GM19397 (cell line): ENCODE measurements around the gene CAND2.
"Not testable (repeated sequence)": the region's sequence is repeated elsewhere in the genome, so short reads cannot be mapped to it uniquely, and the experiment has no call there.

Experiments
- ATAC-seq: cut with Tn5 transposase; IDR thresholded peaks from one replicate; pipeline ENCODE4 v1.9.1; 2021; ENCODE audit warnings: mild to moderate bottlenecking, moderate library complexity; ENCODE audit not compliant: unreplicated experiment

CAND2 gene

DNA sequence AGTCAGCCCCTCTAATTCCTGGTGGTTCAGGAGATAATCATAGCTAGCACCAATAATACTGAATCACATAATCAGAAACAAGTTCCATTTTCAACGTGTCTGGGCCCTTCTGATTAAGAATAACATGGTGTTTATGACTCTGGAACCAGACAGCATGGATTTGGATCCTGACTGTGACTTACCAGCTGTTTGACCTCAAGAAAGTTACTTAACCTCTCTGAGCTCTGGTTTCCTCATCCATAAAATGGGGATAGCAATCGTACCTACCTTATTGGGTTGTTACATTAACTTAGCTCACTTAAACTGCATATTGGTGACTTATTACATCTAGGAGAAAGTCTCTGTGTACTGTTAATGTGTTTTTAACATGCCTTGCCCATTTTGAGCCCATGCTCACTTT lies 26.7 kb upstream of the CAND2 start:
- no peak for ATAC-seq

DNA sequence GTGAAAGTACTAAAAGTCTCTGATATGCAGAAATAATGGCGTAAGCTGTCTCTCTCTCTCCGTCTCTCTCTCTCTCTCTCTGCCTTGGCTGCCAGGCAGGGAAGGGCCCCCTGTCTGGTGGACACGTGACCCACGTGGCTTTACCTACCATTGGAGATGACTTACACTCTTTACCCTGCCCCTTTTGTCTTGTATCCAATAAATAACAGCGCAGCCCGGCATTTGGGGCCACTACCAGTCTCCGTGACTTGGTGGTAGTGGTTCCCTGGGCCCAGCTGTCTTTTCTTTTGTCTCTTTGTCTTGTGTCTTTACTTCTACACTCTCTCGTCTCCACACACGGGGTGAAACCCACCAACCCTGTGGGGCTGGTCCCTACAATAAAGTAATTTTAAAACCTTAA lies 25.2 kb upstream of the CAND2 start:
- no peak for ATAC-seq

DNA sequence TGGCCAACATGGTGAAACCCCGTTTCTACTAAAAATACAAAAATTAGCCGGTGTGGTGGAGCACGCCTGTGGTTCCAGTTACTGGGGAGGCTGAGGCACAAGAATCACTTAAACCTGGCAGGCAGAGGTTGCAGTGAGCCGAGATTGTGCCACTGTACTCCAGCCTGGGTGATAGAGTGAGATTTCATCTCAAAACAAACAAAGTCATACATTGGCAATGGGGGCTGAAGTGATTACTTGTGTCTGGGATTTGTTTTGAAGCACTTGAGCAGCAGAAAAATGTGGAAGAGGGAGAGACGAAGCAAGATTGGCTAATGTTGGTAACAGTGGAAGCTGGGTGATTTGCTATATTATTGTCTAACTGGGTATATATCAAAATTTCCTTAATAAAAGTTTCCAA lies 24.0 kb upstream of the CAND2 start:
- no peak for ATAC-seq

DNA sequence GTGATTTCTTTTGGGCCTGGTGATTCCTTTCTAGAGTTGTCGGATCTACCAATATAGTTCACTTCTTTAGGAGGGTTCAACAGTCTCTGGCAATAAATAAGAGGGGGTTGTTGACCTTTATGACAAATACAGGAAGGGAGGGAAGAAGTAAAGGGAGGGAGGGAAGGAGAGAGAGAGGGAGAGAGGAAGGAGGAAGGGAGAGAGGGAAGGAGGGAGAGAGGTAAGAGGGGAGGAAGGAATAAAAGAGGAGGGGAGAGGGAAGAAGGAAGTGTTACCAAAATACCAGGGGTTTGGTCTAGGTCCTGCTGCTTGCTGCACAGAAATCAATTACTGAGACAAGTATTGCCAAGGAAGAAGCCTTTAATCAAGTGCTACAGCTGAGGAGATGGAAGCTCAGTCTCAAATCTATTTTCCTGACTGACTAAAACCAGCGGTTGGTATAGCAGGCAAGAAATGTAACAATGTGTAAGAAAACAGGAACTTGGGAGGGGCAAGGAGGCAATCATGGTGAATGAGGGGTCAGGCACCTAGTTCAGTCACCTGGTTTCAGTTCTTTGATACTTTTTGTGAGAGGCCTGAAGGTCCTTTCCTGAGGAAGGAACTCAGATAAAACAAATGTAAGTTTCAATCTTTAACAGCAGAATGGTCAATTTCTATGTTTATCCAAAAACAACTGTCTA lies 23.3 kb upstream of the CAND2 start:
- no peak for ATAC-seq

DNA sequence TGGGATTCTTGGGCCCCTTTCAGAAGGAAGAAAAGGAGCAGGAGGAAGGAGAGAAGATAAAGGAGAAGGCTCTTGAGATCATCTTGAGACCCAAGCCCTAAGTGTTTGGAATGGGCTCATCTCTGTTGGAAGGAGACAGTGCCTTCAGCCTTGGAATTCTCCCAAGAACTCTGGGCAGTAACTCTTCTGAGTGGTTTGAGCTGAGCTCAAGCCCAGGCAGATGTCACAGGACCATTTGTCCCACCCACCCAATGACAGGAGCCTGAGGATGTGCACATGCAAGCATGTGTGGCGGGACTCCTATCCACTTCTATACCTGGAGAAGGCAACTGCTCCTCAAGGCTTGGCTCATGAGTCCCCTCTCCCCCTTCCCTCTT lies 22.8 kb upstream of the CAND2 start:
- no peak for ATAC-seq

DNA sequence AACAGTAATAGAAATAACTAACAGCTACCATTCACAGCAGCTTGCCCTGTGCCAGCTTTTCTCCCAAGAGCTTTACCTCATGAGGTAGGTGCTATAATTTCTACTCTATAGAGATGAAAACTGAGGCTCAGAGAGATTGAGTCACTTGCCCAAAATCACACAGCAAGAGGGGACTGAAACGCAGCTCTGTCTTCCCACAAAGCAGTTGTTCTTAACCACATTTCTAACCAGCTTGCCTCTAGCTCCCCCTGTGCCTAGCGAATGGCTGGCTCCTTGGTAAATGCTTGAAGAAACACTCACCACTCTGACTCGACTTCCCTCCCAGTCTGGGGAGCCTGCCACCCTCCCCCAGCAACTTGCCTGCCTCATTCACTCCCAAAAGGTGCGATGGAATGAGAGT lies 21.9 kb upstream of the CAND2 start:
- no peak for ATAC-seq

DNA sequence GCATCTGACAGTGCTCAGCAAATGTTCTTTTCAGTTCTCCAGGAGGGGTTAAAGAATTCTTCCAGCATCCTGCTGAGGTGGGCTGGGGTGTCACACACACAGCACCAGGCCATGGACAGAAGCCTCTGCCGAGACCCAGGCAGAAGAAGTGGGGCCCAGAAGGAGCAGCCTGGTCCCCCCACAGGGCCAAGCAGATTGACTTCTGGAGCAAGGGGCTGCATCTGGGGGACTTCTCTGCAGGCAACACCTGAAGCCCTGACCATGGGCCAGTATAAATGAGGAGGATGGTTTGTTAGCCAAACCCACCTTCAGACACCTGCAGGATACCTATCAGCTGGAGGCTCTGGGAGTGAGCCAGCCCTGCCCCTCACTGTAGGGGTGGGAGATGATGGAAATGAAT lies 21.3 kb upstream of the CAND2 start:
- ATAC-seq: no peak

DNA sequence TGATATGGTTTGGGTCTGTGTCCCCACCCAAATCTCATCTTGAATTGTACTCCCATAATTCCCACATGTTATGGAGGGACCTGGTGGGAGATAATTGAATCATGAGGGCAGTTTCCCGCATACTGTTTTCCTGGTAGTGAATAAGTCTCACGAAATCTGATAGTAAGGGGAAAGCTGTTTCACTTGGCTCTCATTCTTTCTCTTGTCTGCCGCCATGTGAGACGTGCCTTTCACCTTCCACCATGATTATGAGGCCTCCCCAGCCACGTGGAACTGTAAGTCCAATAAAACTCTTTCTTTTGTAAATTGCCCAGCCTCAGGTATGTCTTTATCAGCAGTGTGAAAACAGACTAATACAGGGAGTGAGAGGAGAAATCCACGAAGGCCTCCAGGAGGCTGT lies 20.5 kb upstream of the CAND2 start:
- not testable (repeated sequence) for ATAC-seq

DNA sequence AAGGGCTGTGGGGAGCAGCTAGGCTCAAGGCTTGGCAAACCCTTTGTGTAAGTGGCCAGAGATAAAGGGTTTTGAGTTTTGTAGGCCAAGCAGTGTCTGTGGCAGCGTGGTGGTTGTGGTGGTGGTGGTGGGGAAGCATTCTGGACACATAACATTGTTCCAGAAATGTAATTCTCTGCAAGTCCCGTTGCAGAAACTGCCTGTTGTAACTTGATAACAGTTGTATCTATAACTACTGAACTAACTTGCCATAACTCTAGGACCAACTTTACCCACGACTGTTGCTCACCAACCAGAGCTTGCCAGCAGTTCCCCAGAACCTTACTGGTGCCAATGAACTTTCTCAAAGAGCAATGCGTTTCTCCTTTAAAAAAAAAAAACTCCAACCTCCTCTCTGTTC lies 19.3 kb upstream of the CAND2 start:
- ATAC-seq: no peak

DNA sequence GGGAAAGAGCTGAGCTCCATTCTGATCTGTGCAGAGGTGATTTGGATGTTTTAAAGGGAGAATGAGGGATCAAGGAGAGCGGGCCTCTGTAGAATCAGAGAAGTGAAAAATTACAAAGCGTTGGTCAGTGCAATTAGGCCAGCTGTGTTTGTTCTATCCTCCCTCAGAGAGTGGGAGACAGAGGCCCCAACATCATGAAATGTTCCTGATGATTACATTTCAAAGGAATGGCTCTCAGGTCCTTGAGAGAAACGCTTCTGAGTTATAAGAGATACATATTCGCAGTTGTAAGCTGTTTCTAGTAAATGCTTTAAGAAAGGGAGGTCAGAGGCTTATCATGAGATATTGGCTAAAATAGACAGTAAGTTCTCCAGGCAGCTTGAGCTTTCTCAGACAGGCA lies 15.7 kb upstream of the CAND2 start:
- ATAC-seq: no peak

DNA sequence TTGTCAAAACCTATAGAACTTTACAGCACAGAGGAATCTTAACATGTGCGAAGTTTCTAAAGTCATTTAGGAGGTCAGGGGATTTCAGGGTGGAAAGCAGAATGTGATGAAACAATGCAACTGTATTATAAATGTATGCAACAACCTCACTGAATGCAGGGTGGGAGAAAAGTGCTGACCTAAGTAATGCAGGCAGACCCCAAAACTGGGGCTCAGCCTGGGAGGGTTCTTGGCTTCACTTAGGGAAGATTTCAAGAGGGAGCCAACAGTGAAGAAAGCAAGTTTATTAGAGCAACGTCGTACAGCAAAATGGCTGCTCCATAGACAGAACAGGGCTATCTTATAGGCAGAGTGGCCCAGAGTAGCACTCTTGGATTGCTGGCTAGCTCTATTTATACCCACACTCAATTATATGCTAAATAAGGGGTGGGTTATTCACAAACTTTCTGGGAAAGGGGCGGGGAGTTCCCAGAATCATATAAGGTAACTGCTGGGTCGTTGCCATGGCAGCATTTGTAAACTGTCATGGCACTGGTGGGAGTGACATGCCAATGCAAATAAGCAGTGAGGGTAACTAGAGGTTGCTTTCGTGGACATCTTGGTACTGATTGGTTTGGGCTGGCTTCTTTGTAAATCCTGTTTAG lies 14.2 kb upstream of the CAND2 start:
- no peak for ATAC-seq

DNA sequence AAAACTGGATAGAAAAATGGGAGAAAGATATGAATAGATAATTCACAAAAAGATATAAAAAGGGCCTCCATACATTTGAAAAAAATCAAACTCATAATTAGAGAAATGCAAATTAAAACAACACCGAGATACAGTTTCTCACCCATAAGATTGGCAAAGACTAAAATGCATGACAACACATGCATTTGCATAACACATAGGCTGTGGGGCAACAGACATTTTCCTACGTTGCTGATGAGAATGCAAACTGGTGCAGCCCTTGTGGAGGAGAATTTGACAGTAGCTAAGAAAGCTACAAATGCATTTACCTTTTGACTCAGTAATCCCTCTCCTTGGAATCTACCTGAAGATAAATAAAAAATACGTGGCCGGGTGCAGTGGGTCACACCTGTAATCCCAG lies 11.4 kb upstream of the CAND2 start:
- ATAC-seq: no peak

DNA sequence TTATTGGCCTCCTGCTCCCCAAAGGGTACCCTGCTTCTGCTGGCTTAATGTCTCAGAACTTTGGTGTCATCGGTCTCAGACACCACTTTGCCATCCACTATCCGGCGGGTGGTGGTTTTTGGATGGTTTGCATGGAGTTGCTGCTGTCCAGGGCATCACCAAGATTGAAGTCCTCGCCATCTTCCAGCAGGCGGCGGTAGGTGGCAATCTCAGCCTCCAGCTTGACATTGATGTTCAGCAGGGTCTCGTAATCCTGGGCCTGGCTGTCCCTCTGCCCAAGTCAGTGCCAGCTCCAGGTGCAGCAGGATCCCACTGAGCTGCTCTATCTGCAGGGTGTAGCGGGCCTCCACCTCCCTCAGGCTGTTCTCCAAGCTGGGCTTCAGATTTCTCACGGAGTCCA lies 9.1 kb upstream of the CAND2 start:
- ATAC-seq: not testable (repeated sequence)

DNA sequence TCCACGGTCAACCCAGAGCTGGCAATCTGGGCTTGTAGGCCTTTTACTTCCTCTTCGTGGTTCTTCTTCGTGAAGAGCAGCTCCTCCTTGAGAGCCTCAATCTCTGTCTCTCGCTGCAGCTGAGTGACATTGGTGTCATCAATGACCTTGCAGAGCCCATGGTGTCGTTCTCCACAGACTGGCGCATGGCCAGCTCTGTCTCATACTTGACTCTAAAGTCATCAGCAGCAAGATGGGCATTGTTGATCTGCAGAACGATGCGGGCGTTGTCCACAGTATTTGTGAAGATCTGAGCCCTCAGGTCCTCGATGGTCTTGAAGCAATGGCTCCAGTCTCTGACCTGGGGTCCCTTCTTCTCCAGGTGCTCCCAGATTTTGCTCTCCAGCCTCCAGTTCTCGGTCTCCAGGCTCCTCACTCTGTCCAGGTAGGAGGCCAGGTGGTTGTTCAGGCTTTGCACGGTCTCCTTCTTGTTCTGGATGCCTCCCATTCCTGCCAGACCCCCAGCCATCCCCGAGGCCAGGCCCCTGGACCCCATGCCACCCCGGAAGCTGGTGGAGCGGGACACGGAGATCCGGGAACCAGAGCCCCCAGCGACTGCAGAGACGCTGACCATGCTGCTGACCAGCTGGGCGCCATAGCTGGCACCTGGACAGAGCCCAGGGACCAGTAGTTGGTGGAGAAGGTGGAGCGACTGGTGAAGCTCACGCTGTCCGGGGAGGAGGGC lies 8.4 kb upstream of the CAND2 start:
- ATAC-seq: not testable (repeated sequence)

DNA sequence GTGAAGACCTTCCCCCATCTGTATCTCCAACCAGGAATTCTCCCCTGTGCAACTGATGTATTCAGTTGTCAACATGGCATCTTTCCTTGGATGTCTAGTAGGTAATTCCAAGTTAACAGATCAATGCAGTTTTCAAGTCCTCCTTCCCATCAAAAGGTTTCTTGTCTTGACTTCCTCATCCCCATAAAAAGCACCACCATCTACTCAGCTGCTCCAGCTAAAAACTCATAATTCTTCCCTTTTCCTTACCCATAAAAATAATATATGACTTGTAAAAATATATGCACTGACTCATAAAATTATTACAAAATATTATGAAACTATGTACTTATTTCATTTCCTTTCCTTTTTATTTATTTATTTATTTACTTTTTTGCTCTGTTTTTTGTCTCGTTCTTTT lies 5.0 kb upstream of the CAND2 start:
- no peak for ATAC-seq

DNA sequence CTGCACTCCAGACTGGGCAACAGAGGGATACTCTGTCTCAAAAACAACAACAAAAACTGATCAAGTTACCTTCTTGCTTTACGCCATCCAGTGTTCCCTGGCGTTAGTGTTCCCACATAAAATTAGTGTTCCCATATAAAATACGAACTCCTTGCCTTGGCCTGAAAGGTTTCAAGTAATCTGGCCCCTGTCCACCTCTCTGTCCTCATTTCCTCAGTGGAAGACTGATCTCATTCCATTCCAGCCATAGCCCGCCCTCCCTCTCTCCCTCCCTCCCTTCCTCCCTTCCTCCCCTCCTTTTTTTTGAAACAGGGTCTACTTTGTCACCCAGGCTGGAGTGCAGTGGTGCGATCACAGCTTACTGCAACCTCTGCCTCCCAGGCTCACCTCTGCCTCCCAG lies 2.8 kb upstream of the CAND2 start:
- ATAC-seq: no peak

DNA sequence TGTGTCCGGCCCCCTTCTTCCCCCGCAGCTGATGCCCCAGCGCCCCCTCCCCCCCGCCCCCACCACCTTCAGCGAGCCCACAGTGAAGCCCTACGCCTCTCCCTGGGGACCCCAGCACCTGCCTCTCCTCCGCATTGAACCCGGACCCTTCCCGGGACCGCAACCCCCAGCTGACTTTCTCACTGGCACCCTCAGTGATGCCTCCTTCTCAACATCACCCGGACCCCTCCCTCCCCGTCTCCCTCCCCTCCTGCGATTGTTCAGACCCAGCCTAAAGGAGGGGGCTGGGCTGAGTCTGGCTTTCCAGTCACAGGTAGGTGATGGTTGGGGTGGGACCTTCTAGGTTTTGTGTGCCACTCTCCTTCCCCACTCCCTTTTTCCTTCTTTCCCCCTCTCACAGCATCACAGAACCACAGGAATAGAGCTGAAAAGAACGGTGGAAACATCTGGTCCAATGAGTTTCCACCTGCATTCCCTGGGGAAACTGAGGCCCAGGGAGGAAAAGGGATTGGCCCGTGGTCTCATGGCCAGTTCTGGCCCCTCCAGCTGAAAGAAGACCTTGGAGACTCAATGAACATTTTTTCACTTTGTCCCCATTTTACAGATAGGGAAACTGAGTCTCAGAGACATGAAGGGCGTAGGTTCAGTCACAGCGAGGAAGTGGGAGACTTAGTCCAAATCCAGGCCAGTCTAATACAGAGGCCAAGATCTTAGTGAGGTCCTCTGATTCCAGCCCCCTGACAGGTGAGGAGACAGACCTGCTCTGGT lies 828 bp downstream of the CAND2 start:
- no peak for ATAC-seq

DNA sequence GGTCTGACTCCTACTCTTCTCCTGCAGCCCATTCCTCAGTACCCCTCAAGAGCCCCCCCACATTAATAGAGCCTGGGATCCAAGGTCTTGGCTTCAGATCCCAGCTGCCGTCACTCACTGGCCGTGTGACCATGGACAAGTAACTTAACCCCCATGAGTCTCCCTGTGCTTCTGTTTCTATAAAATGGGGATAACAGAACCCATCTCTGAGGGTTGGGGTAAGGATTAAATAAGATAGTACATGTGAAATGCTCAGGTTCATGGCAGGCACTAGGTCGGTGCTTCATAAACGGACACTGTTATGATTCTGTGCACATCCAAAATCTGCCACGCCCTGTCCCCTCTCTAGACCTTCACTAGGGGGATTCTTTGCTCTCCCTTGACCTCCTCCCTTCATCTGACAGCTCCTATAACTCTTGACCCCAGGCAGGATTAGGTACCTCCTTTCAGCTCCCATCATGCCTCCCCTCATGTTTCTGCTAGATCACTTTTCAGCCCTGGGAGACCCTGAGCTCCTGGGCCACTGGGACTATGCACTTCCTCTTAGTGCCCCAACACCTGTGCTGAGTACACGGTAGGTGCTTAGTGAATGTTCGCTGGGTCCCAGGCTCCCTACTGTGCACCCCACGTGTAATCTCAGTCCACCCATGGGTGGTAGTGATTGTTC lies 1.5 kb downstream of the CAND2 start:
- no peak for ATAC-seq

DNA sequence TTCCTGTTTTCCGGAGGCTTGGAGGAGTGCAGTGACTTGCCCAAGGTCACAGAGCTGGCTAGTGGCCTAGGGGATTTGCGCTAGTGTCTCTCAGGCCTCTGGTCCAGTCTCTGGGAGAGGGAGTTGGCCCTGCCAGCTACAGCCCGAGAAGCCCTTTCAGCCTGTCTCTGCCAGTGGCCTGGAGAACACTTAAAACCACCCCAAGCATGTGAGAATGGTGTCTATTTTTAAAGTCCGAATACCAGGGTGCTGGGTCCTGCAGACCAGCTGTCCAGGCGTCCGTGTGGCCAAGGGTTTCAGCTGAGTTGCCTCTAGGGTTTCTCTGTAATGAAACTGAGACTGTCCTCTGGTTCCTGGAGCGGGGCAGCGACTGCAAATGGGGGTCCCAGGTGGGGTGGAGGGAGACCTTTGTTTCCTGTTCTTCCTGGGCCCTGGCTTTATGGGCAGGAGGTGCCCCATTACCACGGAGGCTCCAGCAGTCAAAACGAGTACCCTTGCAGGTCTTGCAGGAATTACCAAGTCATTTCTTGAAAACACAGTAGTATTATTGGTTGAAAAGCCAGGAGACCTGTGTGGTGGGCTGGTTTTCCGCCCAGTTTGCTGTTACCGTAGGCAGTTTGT lies 2.2 kb downstream of the CAND2 start:
- ATAC-seq: no peak

DNA sequence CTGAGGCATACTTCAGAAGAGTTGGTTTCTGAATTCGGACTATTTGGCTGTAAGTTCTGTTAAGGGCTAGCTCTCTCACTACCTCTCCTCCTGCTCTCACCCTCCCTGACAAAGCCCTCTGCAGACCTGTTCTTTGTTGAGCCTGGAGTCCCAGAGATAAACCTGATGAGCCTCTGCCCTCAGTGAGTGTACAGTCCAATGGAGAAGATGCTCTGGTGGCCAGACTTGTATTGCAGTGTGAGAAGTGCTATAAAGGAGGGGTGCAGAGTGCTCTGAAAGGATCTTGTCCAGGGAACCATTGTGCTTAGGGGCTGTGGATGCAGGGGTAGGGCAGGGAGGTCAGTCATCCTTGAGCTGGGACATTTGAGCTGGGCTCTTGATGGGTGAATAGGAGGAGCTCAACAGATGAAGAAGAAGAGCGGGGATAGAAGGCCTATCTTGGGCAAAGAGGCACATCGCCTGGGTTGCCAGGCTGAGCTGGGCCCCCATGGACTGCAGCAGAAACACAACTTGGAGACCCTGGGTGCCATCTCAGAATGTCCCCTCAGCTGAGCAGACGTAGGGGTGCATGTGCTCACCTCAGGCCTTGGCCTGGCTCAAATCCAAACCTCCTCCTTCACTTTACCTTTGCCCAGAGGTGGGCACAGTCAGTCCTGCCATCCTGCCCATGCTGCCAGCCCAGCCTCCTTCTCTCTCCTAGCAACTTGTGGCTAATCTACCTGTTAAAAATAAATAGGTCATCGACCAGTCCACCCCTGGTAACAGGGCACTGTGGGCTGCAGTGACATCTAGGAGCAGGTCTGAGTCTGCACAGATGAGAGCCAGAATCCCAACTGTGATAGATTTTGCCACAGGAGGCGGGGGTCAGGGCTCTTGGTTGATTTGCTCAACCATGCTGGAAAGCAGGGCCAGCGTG lies 3.3 kb downstream of the CAND2 start:
- no peak for ATAC-seq
